GM23338 (cell line): ENCODE measurements around the gene SYNE3. TPM values are rescaled to one million over a fixed set of nuclear protein-coding genes. Genes with fewer than 3 reads are reported as not detected.

ENCODE experiments used
- ATAC-seq: fragments of 200-7000 bp; cut with Tn5 transposase; 3 replicates; pipeline ENCODE4 v1.9.1; 2020
- DNase-seq: peaks from one replicate; pipeline ENCODE4 v3.0.0-alpha.2; 2015; ENCODE audit warnings: low spot score
- H2AFZ ChIP-seq: fragments of 200-600 bp; sonication (generic); 2 replicates; pipeline ENCODE4 v1.8.0; 2016; ENCODE audit warnings: antibody characterized with exemption, mild to moderate bottlenecking, moderate library complexity
- H3F3A ChIP-seq: fragments of 200-600 bp; sonication (generic); replicated peaks from 2 replicates; pipeline ENCODE4 v1.8.0; 2017; ENCODE audit warnings: antibody characterized with exemption, mixed run types, low read depth
- H3K27ac ChIP-seq: fragments of 200-600 bp; sonication (generic); 2 replicates; pipeline ENCODE4 v1.6.1; 2016; ENCODE audit warnings: low read depth
- H3K27me3 ChIP-seq: fragments of 200-600 bp; sonication (generic); 2 replicates; pipeline ENCODE4 v1.8.0; 2016; ENCODE audit warnings: mild to moderate bottlenecking, mixed run types, moderate library complexity; ENCODE audit not compliant: insufficient read depth
- H3K36me3 ChIP-seq: fragments of 200-600 bp; sonication (generic); 2 replicates; pipeline ENCODE4 v1.8.0; 2016; ENCODE audit warnings: mild to moderate bottlenecking; ENCODE audit not compliant: insufficient read depth
- H3K4me1 ChIP-seq: fragments of 200-600 bp; sonication (generic); 2 replicates; pipeline ENCODE4 v1.8.0; 2016; ENCODE audit warnings: mild to moderate bottlenecking, moderate library complexity; ENCODE audit not compliant: insufficient read depth
- H3K4me2 ChIP-seq: fragments of 200-600 bp; sonication (generic); 2 replicates; pipeline ENCODE4 v1.7.1; 2017; ENCODE audit warnings: mixed run types
- H3K4me3 ChIP-seq: fragments of 200-600 bp; sonication (generic); 2 replicates; pipeline ENCODE4 v1.6.1; 2016; ENCODE audit warnings: mixed run types
- H3K79me2 ChIP-seq: fragments of 200-600 bp; sonication (generic); replicated peaks from 2 replicates; pipeline ENCODE4 v1.8.0; 2017; ENCODE audit warnings: mild to moderate bottlenecking; ENCODE audit not compliant: insufficient read depth
- H3K9me2 ChIP-seq: fragments of 200-600 bp; sonication (generic); 2 replicates; pipeline ENCODE4 v1.8.0; 2017; ENCODE audit not compliant: insufficient read depth
- H4K20me1 ChIP-seq: fragments of 200-600 bp; sonication (generic); replicated peaks from 2 replicates; pipeline ENCODE4 v1.8.0; 2017; ENCODE audit warnings: mild to moderate bottlenecking; ENCODE audit not compliant: insufficient read depth
- H3K27ac Mint-ChIP-seq: 2 replicates; pipeline ENCODE4 v1.8.0; 2020; ENCODE audit warnings: inconsistent platforms, mild to moderate bottlenecking, moderate library complexity, mixed read lengths
- H3K27me3 Mint-ChIP-seq: 3 replicates; pipeline ENCODE4 v1.8.0; 2022; ENCODE audit warnings: low read depth, mild to moderate bottlenecking, moderate library complexity, mixed read lengths, inconsistent platforms; ENCODE audit not compliant: insufficient read depth, poor library complexity
- H3K36me3 Mint-ChIP-seq: 3 replicates; pipeline ENCODE4 v1.8.0; 2021; ENCODE audit warnings: low read depth, mild to moderate bottlenecking, inconsistent platforms, moderate library complexity, mixed read lengths
- H3K4me1 Mint-ChIP-seq: 3 replicates; pipeline ENCODE4 v1.8.0; 2020; ENCODE audit warnings: mild to moderate bottlenecking, inconsistent platforms, mixed read lengths
- H3K4me3 Mint-ChIP-seq: 3 replicates; pipeline ENCODE4 v1.8.0; 2021; ENCODE audit warnings: moderate library complexity, mild to moderate bottlenecking, inconsistent platforms, mixed read lengths
- H3K9me3 Mint-ChIP-seq: 3 replicates; pipeline ENCODE4 v1.8.0; 2020; ENCODE audit warnings: moderate library complexity, mild to moderate bottlenecking, inconsistent platforms, mixed read lengths
- CREB1 ChIP-seq: fragments of 250-450 bp; sonication (Bioruptor Pico); IDR thresholded peaks from 2 replicates; pipeline ENCODE4 v1.5.0; 2020; ENCODE audit warnings: low read depth, mild to moderate bottlenecking, moderate library complexity
- EZH2 ChIP-seq: fragments of 200-600 bp; sonication (generic); IDR thresholded peaks from one replicate; pipeline ENCODE4 v1.8.0; 2017; ENCODE audit warnings: antibody characterized with exemption, mild to moderate bottlenecking, low read depth; ENCODE audit not compliant: unreplicated experiment
- JUNB ChIP-seq: IDR thresholded peaks from one replicate; pipeline ENCODE4 v1.6.1; 2016; ENCODE audit warnings: antibody characterized with exemption; ENCODE audit not compliant: unreplicated experiment
- NANOG ChIP-seq: IDR thresholded peaks from 2 replicates; pipeline ENCODE4 v1.6.1; 2016; ENCODE audit warnings: antibody characterized with exemption, borderline replicate concordance
- STAT1 ChIP-seq: IDR thresholded peaks from one replicate; pipeline ENCODE4 v1.6.1; 2016; ENCODE audit warnings: antibody characterized with exemption; ENCODE audit not compliant: unreplicated experiment
- ZNF331 ChIP-seq: fragments of 250-450 bp; sonication (Bioruptor Pico); IDR thresholded peaks from 2 replicates; pipeline ENCODE4 v1.5.0; 2020; ENCODE audit warnings: low read depth, mild to moderate bottlenecking, moderate library complexity
- polyA plus RNA-seq: library from polyadenylated mRNA; unstranded; fragments of >200 nt; fragmentation: Nextera tagmentation; extraction: Ambion mirVana; gene quantifications from 2 replicates; pipeline ENCODE4 v1.2.1, GENCODE V29; 2016
- total RNA-seq: library from RNA; depleted of rRNA; stranded (reverse); fragments of >200 nt; shearing (Covaris generic); gene quantifications from 2 replicates; pipeline ENCODE4 v1.2.3, GENCODE V29; 2014
- TF ChIP-seq, protein P1 (sequence below): IDR thresholded peaks from 2 replicates; pipeline ENCODE4 v1.6.1; 2016; ENCODE audit warnings: antibody characterized with exemption
- TF ChIP-seq, protein P2 (sequence below): IDR thresholded peaks from one replicate; pipeline ENCODE4 v1.6.1; 2018; ENCODE audit warnings: antibody characterized with exemption; ENCODE audit not compliant: unreplicated experiment
- TF ChIP-seq, protein P3 (sequence below): fragments of 250-450 bp; sonication (Bioruptor Pico); IDR thresholded peaks from 2 replicates; pipeline ENCODE4 v1.5.0; 2020; ENCODE audit warnings: mild to moderate bottlenecking, moderate library complexity

The SYNE3 gene
- total and polyA plus RNA-seq, 2 experiments from 2014 or later: 0.02 to 0.03 TPM

DNA sequence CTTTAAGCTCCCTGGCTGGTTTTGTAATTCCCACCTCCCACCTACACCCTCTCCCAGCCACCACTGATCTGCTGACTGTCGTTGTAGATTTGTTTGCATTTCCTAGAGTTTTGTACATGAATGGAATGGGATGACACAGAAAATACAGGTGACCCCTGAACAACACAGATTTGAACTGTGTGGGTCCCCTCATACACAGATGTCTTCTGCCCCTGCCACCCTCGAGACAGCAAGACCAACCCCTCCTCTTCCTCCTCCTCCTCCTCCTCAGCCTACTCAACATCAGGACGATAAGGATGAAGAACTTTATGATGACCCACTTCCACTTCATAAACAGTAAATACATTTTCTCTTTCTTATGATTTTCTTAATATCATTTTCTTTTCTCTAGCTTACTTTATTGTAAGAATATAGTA is 28.8 kb downstream of the SYNE3 start (continued):
- TF ChIP-seq, protein P1, sequence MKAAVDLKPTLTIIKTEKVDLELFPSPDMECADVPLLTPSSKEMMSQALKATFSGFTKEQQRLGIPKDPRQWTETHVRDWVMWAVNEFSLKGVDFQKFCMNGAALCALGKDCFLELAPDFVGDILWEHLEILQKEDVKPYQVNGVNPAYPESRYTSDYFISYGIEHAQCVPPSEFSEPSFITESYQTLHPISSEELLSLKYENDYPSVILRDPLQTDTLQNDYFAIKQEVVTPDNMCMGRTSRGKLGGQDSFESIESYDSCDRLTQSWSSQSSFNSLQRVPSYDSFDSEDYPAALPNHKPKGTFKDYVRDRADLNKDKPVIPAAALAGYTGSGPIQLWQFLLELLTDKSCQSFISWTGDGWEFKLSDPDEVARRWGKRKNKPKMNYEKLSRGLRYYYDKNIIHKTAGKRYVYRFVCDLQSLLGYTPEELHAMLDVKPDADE: no peak
- TF ChIP-seq JUNB (no peak), NANOG (no peak), STAT1 (no peak), CREB1 (CRISPR knock-in tag) (no peak), ZNF331 (CRISPR knock-in tag) (no peak), EZH2 (no peak)
- TF ChIP-seq, protein P2, sequence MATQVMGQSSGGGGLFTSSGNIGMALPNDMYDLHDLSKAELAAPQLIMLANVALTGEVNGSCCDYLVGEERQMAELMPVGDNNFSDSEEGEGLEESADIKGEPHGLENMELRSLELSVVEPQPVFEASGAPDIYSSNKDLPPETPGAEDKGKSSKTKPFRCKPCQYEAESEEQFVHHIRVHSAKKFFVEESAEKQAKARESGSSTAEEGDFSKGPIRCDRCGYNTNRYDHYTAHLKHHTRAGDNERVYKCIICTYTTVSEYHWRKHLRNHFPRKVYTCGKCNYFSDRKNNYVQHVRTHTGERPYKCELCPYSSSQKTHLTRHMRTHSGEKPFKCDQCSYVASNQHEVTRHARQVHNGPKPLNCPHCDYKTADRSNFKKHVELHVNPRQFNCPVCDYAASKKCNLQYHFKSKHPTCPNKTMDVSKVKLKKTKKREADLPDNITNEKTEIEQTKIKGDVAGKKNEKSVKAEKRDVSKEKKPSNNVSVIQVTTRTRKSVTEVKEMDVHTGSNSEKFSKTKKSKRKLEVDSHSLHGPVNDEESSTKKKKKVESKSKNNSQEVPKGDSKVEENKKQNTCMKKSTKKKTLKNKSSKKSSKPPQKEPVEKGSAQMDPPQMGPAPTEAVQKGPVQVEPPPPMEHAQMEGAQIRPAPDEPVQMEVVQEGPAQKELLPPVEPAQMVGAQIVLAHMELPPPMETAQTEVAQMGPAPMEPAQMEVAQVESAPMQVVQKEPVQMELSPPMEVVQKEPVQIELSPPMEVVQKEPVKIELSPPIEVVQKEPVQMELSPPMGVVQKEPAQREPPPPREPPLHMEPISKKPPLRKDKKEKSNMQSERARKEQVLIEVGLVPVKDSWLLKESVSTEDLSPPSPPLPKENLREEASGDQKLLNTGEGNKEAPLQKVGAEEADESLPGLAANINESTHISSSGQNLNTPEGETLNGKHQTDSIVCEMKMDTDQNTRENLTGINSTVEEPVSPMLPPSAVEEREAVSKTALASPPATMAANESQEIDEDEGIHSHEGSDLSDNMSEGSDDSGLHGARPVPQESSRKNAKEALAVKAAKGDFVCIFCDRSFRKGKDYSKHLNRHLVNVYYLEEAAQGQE: no peak

DNA sequence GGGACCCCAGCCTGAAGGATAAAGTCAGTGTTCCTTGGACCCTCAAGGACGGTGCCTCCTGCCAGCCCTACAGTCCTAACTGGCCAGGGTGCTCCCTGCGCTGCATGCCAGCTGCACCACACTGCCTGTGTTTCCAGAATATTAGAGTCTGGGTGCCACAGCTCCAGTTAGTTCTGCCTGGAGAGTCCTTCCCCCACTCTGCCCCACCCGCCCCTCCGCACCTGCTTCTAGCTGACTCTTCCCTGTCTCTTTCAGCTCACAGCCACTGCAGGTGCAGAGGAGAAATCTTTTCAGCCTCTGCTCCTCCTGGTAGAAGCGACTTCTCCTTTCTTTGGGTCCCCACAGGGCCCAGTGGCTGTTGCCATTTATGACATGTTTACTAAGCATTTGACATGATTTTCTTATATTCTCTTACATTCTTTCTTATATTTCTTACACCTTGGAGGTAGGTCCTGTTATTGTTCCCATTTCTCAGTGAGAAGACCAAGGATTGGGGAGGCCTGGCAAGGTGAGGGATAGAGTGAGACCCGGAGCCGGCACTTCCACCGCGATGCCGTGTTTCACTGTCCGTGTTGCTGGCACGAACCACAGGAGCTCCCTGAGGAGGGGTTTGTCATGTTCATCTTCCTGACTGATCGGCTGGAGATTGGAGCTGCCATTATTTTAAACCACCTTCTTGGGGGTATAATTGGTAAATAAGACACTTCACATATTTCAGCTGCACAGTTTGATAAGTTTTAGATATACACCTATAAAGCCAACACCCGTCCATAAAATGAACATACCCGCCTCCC is 29.4 kb downstream of the SYNE3 start:
- Histone ChIP-seq H3K4me2 (no peak overlapping the region), H3K79me2 (no peaks in the 10 kb centered on the region), H3K4me1 (no peaks in the 10 kb centered on the region; the same call in 1 of the 2 replicates), H2AFZ (no peak overlapping the region), H4K20me1 (no peaks in the 10 kb centered on the region), H3K27ac (no peak overlapping the region), H3K4me3 (no peak overlapping the region), H3K36me3 (no peaks in the 10 kb centered on the region), H3F3A (no peaks in the 10 kb centered on the region), H3K9me2 (no peaks in the 10 kb centered on the region), H3K27me3 (no peaks in the 10 kb centered on the region)
- DNase-seq (no peak), ATAC-seq (no peak)
- Mint-ChIP-seq H3K4me1 (peaks cover 14% of the 10 kb centered on the region; the same call in 2 of the 3 replicates), H3K4me3 (no peak overlapping the region), H3K27ac (no peak overlapping the region), H3K36me3 (no peaks in the 10 kb centered on the region), H3K27me3 (peaks cover 3% of the 10 kb centered on the region), H3K9me3 (no peaks in the 10 kb centered on the region)
- TF ChIP-seq, protein P3, sequence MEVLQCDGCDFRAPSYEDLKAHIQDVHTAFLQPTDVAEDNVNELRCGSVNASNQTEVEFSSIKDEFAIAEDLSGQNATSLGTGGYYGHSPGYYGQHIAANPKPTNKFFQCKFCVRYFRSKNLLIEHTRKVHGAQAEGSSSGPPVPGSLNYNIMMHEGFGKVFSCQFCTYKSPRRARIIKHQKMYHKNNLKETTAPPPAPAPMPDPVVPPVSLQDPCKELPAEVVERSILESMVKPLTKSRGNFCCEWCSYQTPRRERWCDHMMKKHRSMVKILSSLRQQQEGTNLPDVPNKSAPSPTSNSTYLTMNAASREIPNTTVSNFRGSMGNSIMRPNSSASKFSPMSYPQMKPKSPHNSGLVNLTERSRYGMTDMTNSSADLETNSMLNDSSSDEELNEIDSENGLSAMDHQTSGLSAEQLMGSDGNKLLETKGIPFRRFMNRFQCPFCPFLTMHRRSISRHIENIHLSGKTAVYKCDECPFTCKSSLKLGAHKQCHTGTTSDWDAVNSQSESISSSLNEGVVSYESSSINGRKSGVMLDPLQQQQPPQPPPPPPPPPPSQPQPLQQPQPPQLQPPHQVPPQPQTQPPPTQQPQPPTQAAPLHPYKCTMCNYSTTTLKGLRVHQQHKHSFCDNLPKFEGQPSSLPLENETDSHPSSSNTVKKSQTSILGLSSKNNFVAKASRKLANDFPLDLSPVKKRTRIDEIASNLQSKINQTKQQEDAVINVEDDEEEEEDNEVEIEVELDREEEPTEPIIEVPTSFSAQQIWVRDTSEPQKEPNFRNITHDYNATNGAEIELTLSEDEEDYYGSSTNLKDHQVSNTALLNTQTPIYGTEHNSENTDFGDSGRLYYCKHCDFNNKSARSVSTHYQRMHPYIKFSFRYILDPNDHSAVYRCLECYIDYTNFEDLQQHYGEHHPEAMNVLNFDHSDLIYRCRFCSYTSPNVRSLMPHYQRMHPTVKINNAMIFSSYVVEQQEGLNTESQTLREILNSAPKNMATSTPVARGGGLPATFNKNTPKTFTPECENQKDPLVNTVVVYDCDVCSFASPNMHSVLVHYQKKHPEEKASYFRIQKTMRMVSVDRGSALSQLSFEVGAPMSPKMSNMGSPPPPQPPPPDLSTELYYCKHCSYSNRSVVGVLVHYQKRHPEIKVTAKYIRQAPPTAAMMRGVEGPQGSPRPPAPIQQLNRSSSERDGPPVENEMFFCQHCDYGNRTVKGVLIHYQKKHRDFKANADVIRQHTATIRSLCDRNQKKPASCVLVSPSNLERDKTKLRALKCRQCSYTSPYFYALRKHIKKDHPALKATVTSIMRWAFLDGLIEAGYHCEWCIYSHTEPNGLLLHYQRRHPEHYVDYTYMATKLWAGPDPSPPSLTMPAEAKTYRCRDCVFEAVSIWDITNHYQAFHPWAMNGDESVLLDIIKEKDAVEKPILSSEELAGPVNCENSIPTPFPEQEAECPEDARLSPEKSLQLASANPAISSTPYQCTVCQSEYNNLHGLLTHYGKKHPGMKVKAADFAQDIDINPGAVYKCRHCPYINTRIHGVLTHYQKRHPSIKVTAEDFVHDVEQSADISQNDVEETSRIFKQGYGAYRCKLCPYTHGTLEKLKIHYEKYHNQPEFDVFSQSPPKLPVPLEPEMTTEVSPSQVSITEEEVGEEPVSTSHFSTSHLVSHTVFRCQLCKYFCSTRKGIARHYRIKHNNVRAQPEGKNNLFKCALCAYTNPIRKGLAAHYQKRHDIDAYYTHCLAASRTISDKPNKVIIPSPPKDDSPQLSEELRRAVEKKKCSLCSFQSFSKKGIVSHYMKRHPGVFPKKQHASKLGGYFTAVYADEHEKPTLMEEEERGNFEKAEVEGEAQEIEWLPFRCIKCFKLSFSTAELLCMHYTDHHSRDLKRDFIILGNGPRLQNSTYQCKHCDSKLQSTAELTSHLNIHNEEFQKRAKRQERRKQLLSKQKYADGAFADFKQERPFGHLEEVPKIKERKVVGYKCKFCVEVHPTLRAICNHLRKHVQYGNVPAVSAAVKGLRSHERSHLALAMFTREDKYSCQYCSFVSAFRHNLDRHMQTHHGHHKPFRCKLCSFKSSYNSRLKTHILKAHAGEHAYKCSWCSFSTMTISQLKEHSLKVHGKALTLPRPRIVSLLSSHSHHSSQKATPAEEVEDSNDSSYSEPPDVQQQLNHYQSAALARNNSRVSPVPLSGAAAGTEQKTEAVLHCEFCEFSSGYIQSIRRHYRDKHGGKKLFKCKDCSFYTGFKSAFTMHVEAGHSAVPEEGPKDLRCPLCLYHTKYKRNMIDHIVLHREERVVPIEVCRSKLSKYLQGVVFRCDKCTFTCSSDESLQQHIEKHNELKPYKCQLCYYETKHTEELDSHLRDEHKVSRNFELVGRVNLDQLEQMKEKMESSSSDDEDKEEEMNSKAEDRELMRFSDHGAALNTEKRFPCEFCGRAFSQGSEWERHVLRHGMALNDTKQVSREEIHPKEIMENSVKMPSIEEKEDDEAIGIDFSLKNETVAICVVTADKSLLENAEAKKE (CRISPR knock-in tag): no peak
- TF ChIP-seq STAT1 (no peak), JUNB (no peak), EZH2 (no peak)
